ENCODE data around the gene CHEK2. TPM values are rescaled to one million over a fixed set of nuclear protein-coding genes. Genes with fewer than 3 reads are reported as not detected.

Gene CHEK2
- polyA plus RNA-seq, 3 donors: 1.6 to 21.3 (median 2.7) TPM

DNA sequence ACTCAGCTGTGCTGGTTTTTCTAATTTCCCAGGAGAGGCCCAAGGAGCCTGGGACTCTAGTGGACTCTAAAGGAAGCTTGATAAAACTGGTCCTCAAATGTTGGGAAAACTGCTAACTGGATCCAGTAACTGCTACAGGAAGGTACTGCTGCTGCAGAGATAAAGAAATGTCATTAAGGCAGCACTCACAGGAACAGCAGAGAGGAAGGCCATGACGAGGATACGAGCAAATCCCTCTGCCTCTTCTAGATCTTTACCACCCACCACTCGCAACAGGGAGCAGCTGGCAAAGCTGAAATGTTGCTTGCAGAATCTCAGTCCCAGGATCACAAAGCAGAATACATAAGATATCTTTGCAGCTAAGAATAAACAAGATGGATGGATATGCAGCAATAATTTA is 85.4 kb downstream of the CHEK2 start:
- 68 to 83% (median 80%) methylated on average over 3 of the region's 3 CpGs for WGBS, 3 donors
- H3K27ac ChIP-seq (ENCODE audit: low read depth, low read length): no peak overlapping the region

DNA sequence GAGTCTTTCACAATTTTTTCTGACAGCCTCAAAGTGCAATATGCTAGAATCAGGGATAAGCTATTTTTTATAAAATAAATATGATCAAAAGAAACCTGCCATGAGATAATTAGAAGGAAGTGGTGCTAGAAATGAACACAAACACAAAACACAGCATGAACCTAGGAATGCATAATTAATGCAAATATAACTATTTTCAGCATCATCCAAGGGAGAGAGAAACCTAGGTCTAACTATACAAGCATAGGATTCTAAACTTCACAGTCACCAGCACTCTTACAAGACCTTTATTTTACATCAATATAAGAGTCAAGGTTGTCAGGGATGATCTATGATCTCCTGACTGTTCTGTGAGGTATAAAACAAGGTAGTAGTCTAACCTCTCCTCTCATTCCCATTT is 91.2 kb downstream of the CHEK2 start:
- H3K27ac ChIP-seq (ENCODE audit: low read depth, low read length): no peak overlapping the region

DNA sequence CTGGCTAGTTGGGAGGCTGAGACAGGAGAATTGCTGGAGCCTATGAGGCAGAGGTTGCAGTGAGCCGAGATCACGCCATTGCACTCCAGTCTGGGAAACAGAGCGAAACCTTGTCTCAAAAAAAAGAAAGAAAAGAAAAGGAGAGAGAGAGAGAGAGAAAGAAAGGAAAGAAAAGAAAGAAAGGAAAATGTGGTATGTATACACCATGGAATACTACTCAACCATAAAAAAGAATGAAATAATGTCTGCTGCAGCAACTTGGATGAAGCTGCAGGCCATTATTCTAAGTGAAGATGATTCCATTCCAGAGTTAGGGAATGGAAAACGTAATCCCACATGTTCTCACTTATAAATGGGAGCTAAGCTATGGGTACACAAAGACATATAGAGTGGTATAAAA is 92.8 kb downstream of the CHEK2 start:
- no peak overlapping the region for H3K27ac ChIP-seq (ENCODE audit: low read depth, low read length)
- 97 to 99% (median 98%) methylated on average over 4 of the region's 4 CpGs for WGBS, 3 donors

DNA sequence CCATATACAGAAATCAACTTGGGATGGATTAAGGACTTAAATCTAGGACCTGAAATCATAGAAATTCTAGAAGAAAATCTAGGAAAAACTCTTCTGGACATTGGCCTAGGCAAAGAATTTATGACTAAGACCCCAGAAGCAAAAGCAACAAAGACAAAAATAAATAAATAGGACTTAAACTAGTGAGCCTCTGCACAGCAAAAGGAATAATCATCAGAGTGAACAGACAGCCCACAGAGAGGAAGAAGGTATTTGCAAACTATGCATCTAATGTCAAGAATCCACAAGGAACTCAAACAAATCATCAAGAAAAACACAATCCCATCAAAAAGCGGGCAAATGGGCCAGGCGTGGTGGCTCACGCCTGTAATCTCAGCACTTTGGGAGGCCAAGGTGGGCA is 94.4 kb downstream of the CHEK2 start:
- H3K27ac ChIP-seq (ENCODE audit: low read depth, low read length): no peak overlapping the region
- WGBS, 3 donors: 94 to 99% (median 98%) methylated on average over 3 of the region's 3 CpGs

DNA sequence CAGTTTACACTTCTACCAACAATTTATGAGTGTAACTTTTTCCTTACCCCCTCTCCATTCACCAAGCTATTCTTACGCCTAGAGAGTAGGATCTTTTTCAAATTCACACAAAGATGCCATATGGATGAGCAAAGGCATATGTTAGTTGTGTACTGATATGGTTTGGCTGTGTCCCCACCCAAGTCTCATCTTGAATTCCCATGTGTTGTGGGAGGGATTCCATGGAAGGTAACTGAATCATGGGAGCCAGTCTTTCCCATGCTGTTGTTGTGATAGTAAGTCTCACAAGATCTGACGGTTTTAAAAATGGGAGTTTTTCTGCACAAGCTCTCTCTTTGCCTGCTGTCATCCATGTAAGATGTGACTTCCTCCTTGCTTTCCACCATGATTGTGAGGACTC is 102.3 kb downstream of the CHEK2 start:
- 96 to 100% (median 98%) methylated on average over 2 of the region's 2 CpGs for WGBS, 3 donors
- no peak overlapping the region for H3K27ac ChIP-seq (ENCODE audit: low read depth, low read length)

Other genes with a start within 250 kb of the CHEK2 start
- gene TTC28, start 62.0 kb downstream of the CHEK2 start, polyA plus RNA-seq: 10 to 100 TPM in 1 of 3 donors, 1 to 10 TPM in 2; 2.8 to 10.6 (median 8.3) TPM
- 10 to 100 TPM; 16.1 to 23.2 (median 16.4) TPM for gene HSCB, start 219 bp upstream of the CHEK2 start, polyA plus RNA-seq
- 10 to 100 TPM in 1 of 3 donors, 1 to 10 TPM in 2; 5.1 to 13.3 (median 6.7) TPM for gene CCDC117, start 30.9 kb upstream of the CHEK2 start, polyA plus RNA-seq
- 100 to 1,000 TPM in 2 of 3 donors, 10 to 100 TPM in 1; 79.1 to 733 (median 151) TPM for gene XBP1, start 58.7 kb upstream of the CHEK2 start, polyA plus RNA-seq
- 1 to 10 TPM; 1.2 to 3.9 (median 2.5) TPM for gene ZNRF3, start 141.8 kb upstream of the CHEK2 start, polyA plus RNA-seq

All from adipose tissue (tissue), 3 donors.